AG04449 (cell line): ENCODE results near the gene EPN3.
A peak's percentile ranks its signal among the peaks of the same experiment; 100 is the strongest.

Source experiments
- CTCF ChIA-PET: fragments of 350-600 bp; formaldehyde crosslinking; extraction: SDS; loops from one replicate; lab custom pipeline; 2021; ENCODE audit warnings: antibody characterized with exemption; lab: Yijun Ruan, JAX
- POLR2A ChIA-PET: fragments of 400-600, 350-600 bp; formaldehyde crosslinking; extraction: SDS; loops from one replicate; lab custom pipeline; 2020; ENCODE audit warnings: antibody characterized with exemption, inconsistent platforms; lab: Yijun Ruan, JAX
- DNase-seq: peaks from one replicate; pipeline ENCODE4 v3.0.0-alpha.2; 2010; ENCODE audit warnings: low read depth, low spot score
- H3K4me3 ChIP-seq: 2 replicates; pipeline ENCODE4 v1.5.1; 2011; ENCODE audit warnings: low read depth, mild to moderate bottlenecking, control low read depth, low read length
- TF ChIP-seq, protein P1 (sequence below): IDR thresholded peaks from one replicate; pipeline ENCODE4 v1.5.1; 2011; ENCODE audit warnings: mild to moderate bottlenecking, moderate library complexity, low read length, control low read depth, inconsistent platforms; ENCODE audit not compliant: insufficient read depth; ENCODE audit errors: missing control alignments

EPN3 gene

DNA sequence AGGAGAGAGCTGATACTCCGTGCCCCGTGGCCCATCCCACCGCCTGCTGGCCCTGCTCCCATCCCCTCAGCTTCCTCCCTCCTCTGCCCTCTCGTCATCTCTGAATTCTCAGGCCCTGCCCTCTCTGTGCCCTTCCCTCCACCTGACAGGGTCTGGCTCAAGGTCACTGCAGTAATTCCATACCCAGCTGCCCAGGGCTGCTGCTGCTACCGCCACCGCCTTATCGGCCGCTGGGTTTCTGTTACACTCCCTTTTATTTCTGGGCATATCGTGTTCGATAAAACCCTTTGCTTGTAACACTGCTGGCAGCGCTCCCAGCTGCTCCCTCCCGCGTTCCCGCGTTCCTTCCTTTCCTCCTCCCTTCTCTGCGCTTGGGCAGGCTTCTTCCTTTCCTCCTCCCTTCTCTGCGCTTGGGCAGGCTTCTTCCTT, 1.2 kb downstream of the EPN3 start:
- POLR2A ChIA-PET = no interaction called here
- CTCF ChIA-PET = interaction anchor here (0.8 to 1.4 kb wide), 4 partner anchors 8 to 161 kb away, joined by 3 to 4 read pairs (median 3); no protein-coding TSS in a partner anchor
- no peak for DNase-seq
- no peak overlapping the region for H3K4me3 ChIP-seq
- TF ChIP-seq, protein P1, sequence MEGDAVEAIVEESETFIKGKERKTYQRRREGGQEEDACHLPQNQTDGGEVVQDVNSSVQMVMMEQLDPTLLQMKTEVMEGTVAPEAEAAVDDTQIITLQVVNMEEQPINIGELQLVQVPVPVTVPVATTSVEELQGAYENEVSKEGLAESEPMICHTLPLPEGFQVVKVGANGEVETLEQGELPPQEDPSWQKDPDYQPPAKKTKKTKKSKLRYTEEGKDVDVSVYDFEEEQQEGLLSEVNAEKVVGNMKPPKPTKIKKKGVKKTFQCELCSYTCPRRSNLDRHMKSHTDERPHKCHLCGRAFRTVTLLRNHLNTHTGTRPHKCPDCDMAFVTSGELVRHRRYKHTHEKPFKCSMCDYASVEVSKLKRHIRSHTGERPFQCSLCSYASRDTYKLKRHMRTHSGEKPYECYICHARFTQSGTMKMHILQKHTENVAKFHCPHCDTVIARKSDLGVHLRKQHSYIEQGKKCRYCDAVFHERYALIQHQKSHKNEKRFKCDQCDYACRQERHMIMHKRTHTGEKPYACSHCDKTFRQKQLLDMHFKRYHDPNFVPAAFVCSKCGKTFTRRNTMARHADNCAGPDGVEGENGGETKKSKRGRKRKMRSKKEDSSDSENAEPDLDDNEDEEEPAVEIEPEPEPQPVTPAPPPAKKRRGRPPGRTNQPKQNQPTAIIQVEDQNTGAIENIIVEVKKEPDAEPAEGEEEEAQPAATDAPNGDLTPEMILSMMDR = no peak

DNA sequence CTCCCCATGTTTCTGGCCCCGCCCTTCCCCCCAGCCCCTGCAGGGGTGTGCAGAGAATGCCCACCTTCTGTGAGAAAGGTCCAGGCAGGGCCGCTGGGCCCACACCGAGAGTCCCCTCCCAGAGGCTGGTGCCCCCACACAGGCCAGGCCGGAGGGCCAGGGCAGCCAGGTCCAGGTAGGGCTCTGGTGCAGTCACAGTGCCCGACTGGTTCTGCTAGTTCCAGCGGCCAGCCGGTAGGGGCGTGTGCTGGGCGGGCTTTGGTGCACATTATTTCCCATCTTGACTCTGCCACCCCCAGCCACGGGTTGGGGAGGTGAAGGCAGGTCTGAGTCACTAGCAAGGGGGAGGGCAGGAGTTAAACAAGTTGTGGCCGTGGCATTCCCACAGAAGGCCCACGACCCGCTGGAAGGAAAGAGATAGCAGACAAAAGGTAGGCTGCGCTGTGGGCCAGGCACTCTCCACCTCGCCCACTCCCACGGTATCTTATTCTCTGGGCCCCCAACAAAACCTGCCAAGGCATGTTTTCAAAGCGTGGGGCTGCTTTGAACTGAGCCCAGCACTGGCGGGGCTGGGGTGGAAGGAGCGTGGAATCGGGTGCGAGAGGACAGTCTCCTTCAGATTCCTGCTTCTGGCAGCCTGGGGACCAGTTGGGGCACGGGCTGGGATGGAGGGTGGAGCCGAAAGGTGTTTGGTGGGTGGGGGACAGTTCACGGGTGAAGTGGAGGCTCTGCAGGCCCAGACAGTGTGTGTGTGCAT, 1.9 kb downstream of the EPN3 start:
- POLR2A ChIA-PET = no interaction called here
- DNase-seq = no peak
- H3K4me3 ChIP-seq = no peak overlapping the region
- TF ChIP-seq, protein P1 = peak; percentile 30
- CTCF ChIA-PET = interaction anchor here (0.9 to 1.9 kb wide), 3 partner anchors 9 to 34 kb away, joined by 3 to 5 read pairs (median 3); no protein-coding TSS in a partner anchor

- no peak for DNase-seq
- no peak overlapping the region for H3K4me3 ChIP-seq
- POLR2A ChIA-PET = no interaction called here
- CTCF ChIA-PET = interaction anchor here (1.9 kb wide), 1 partner anchor 34 kb away, joined by 5 read pairs; no protein-coding TSS in a partner anchor
- TF ChIP-seq, protein P1 = no peak
These were observed 2.4 kb downstream of the EPN3 start for GRCh38 chr17:50534979-50535326.

GRCh38 chr17:50535407-50535806, 2.9 kb downstream of the EPN3 start:
- no peak overlapping the region for H3K4me3 ChIP-seq
- DNase-seq = no peak
- TF ChIP-seq, protein P1 = no peak
- ChIA-PET POLR2A (no interaction called here), CTCF (interaction anchor here (0.9 to 1.9 kb wide), 5 partner anchors 15 to 160 kb away, joined by 3 to 5 read pairs (median 3); partner anchors contain the start of gene RSAD1)

- no peak overlapping the region for H3K4me3 ChIP-seq
- no peak for DNase-seq
- POLR2A ChIA-PET = no interaction called here
- CTCF ChIA-PET = interaction anchor here (1.1 to 1.6 kb wide), 6 partner anchors 10 to 158 kb away, joined by 3 to 4 read pairs (median 3); partner anchors contain the start of gene RSAD1
- TF ChIP-seq, protein P1 = no peak
These were observed 4.4 kb downstream of the EPN3 start for GRCh38 chr17:50536683-50537646.
